Activated gamma-delta T cell (primary cell): Measurements from ENCODE around the gene MID1.

Experiments used
- DNase-seq: peaks from one replicate; lab custom pipeline; 2025; lab: John Stamatoyannopoulos, UW

The MID1 gene

DNA sequence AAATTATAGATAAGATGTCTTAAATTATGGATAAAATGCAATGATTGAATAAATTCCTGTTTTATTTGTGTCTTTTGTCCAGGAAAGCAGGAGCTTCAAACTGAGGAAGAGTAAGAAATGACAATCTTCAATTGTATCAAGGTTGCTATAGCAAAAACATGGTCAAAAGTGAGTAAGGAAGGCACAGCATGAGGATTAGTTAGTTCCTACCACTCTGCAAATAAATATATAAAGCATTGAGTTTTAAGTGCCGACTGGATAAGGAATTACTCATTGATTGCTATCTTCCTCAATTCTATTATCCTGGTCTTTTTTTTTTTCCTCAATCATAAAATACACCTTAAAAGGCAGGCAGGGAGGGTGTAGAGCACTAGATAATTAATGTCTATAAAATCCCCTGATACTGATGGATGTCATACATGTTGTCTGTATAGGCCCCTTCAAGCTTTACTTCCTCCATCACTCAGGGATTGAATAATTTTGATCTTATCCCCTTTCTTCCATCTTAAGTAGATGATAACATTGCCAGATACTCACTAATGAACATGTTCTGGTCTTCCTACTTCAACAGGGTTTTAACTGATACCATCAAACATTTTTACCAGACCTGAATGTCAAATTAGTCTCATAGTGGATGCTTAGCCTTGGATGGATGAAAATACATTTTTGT lies 86.6 kb downstream of the MID1 start:
- no peak for DNase-seq

GRCh38 chrX:10531927-10532326 lies 88.5 kb downstream of the MID1 start:
- DNase-seq: no peak

DNA sequence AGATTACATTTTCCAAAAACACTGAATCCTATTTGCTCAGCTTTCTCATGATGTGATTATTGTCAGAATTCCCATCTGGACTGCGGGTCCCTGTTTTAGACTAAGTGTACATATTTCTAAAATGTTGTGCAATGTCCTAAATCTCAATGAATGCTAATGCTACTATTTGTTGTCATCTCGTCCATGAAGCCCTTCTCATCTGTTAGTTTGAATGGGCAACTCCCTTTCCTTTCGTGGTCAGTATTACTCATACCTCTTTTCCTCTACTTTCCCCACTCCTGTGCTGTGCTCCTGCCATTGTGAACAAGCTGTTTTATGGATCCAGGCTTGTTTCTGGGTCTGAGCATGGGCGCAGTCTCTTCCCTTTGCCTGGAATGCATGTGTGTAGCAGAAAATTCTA lies 91.0 kb downstream of the MID1 start:
- DNase-seq: no peak

DNA sequence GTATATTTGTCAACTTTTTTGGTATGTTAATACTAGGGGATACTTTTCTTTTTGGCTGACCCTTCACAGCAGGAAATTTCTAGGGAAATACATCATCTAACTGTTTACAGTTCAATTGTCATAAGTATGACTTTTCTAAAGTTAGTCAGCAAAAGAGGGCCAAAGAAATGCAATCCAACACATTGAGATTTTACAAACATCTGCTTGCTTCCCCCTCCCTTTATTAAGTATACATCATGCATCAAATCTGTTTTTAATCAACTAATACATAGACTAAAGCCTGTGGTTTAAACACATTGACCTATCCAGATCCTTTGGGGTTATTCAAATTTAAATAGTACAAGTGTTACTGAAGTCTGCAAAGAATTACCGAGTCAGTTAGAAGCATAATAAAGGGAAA lies 93.9 kb downstream of the MID1 start:
- DNase-seq: no peak

DNA sequence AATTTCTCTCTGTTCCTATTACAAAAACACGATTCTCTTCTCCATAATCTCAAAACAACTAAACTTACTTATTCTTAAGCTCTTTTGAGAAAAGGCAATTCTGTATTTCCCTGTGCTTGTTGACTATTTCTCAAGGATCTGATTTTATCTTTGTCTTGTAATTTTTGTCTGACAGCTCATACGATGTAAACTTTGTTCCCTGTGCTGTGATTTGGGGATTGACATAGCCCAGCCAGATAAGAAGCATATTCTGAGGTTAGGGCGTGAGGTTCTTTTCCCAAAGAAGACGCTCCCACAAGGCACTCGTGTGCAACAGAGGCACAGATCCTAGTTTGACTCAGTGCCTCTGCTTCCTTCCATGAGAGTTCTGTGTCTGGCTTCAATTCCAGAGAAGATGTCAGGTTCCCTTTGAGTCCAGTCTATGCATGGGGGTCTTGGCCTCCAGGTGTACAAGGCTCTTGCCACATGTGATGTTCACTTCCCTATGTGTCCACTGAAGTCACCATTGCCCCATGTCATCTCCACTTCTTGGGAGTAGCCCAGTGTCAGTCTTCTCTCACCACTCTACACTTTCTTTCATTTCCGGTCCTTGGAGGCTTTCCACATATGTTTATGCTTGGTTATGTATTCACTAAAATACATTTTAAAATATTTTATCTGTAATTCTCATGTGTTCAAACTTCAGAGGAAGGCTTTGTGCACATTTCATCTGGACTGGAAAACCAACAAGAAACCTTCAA lies 94.8 kb downstream of the MID1 start:
- DNase-seq: no peak

DNA sequence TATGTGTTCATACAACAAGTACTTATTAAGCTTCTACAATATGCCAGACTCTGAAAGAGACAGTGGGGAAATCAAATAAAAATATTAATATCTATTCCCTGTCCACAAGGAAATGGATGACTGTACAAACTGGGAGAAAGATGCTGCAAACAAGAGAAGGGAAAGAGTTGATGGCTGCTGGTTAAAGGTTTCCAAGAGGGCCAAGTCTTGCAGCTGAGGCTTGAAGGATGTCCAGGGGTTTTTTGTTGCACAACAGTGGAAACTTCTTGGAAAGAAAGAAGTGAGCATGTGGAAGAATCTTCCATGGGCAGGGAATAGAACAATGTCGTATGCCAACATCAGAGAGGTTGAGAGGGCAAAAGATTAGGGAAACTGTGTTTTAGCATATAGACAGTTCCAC lies 95.8 kb downstream of the MID1 start:
- DNase-seq: no peak

DNA sequence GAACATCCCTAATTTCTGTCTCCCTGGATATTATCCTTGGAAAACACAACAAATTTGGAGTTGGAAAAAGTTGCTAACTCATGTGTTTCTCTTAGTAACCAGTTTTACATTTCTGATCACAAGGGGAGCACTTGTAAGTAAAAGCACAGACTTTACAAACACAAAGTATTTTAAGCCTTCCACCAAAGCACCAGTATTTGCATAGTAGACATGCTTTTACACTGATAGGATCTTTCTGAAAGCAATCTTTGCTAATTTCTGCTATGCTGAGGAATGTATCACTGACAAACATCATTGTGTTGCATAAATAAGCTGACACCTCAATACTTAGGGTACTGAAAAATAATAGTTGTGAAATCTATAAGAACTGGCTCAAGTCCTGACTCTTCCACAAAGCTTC lies 100.6 kb downstream of the MID1 start:
- DNase-seq: no peak

DNA sequence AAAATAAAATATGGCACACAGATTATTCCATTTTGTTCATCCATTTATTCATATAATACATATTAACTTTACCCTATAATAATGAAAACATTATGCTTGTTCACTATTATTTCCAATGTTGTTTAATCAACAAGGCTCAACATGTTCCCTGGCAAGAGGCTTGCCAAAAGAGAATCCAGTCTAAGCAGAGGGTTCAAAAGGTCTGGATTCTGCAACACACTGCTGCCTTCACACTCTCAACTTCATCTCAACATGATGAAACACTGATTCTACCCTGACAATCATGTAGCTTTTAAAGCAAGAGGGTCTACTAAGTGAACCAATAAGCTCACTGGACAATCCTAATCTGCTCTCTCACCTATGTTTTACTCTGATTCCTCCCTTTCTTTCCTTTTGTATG lies 101.1 kb downstream of the MID1 start:
- no peak for DNase-seq

GRCh38 chrX:10518073-10518472 lies 102.3 kb downstream of the MID1 start:
- no peak for DNase-seq

DNA sequence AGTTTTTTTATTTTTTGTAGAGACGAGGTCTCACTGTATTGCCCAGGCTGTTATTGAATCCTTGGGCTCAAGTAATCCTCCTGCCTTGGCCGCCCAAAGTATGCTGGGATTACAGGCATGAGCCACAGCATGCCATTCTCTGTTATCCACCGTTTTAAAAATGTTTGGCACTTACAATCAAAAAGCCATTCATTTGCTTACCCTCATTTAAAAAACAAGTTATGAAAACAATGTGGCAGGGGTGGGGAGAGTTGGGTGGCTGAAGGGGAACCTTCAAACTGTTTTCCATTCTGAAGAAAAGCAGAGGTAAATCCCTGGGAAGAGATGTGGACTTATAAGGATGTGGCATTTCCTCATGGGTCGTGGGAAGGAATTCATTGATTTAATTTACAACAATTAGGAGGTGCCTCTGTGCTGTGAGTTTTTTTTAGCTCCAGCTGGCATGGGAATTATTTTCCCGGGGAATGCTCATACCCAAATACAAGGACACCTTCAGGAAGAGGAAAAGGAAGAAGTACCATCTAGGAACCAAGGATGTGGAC lies 103.5 kb downstream of the MID1 start:
- no peak for DNase-seq

GRCh38 chrX:10514891-10515290 lies 105.5 kb downstream of the MID1 start:
- no peak for DNase-seq

- no peak for DNase-seq
These were observed 106.4 kb downstream of the MID1 start for GRCh38 chrX:10513974-10514373.

DNA sequence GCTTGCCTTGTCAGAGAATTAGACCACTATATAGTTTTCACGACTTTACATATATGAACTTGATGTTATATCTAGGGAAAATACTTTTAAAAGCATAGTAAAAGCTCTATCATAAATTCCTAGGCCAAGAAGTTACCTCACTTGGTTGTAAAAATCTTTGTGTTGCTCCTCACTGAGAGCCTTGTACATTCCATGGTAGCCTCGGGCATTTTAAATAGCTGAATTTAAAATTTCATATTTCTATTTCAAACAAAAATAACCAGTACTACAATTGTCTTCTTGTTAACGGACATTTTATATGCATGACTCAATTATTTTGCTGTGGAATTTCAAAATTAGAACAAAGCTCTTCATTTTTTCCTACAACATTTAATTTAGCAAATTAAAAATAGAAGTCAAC lies 107.6 kb downstream of the MID1 start:
- DNase-seq: no peak

DNA sequence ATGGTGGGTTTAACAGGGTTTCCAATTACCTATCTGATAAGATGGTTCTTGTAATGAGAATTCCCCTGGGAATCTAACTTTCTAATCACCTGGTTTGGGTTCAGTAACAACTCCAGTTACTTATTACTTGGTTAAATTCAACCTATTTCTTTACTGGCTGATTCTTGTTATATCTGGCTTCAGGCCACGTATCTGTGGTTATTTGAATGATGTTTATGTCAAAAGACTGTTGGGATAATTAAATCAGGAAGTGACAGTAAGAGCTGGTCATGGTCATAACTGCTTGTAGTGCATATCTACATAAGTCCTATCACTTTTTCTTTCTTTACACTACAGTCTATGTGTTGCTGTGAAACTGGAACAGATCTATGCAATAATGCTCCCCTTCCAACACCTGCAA lies 108.1 kb downstream of the MID1 start:
- DNase-seq: no peak

GRCh38 chrX:10509397-10509796 lies 111.0 kb downstream of the MID1 start:
- DNase-seq: no peak

DNA sequence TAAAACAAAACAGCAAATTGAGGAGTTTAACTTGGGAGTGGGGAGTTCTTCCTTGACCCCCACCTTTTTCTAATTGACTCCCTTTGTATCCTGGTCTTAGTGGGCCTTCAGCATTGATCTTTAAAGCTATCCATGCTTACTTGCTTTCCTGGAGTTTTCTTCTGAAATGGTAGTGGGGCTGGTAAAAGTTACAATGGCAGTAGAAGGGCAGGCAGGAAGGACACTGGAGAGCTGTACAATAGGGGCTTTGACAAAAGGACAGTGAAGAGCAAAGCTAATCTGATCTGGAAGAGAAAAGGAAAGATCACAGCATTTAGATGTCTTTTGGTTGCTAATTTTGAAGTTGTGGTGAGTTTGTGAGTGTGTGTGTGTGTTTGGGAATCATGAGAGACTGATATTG lies 111.5 kb downstream of the MID1 start:
- no peak for DNase-seq

GRCh38 chrX:10507876-10508275 lies 112.5 kb downstream of the MID1 start:
- DNase-seq: no peak

DNA sequence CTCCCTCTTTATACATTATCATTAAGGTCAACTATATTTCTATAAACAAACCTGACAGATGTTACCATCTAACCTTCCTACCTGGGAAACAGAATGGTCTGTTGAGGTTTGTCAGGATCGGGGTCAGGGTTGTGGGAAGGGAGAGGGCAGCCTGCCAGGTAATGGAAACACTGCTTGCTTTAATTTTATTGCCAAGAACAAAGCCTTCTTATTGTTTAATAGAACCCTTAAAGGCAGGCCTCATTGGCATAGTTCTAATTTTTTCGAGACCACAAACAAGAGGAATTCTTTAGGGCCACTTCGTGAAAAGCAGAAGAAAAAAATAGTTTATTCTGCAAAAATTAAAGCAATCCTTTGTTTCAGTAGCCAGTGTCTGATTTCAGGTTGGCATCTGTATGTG lies 113.2 kb downstream of the MID1 start:
- no peak for DNase-seq

DNA sequence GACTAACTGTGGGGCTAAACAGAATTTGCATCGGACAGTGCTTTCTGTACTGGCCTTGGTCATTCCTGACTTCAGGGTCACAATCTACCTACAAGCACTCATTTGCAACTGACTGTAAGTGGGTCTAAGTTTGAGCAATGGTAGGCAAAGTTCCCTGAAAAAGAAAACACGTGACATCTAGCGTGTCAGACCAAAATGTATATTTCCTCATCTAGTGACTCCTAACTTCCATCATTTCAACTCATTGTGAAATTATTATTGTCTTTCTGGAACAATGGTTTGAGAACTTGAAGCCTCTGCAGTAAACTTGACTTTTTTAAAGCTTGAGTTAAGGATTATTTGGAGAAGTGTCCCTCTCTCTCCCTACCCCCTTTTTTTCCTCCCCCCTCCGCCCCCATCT lies 113.6 kb downstream of the MID1 start:
- no peak for DNase-seq

DNA sequence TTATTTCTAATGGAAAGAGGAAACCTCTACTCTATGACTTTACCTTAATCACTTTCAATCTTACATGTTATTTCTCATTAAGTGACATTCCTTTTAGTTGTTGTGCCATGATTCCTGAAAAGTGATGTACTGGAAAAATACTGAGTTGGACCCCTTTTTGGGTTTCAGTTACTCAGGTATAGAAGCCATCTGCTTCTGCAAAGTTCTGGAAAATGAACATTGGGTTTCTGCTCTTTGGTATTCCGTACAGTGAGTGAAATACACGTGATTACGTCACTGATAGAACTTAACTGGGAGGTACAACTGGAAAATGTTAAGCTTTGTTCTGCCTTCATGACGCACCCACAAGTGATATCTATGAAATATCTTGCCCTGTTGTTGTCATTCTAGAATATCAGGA lies 114.7 kb downstream of the MID1 start:
- DNase-seq: no peak

DNA sequence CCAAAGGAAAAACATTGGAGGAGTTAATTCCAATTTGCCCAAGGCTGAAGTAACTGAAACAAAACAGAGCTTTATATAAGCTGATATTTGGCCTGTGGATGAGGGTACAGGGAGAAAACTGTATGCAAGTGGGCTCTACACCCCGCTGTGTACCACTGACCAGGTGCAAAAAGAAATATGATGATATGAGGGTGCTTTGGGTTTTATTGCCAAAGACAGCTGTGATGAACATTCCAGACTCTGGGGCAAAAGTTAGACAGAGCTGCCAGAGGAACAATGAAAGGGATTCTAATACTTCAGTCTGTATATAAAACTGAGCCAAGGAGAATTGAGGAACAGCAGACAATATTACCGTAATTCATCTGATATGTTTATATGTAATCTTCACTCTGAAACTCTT lies 117.4 kb downstream of the MID1 start:
- no peak for DNase-seq

DNA sequence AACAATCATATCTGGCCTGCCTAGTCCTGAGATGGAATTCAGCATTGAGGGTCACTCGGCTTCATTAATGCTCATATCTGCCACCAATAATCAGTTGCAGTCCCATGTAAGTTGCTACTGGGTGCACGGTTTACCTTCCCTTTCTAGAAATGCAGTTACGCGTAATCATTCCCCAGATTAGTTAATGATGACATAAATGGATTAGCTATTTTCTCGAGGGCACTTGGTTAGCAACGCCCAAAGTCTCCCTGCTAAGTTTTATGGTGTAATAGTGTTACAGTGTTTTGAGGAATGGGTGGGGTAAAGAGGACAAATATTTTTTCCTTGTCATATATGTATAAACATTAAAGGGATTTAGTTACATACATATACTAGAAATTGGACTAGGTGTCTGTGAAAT lies 118.8 kb downstream of the MID1 start:
- no peak for DNase-seq

GRCh38 chrX:10496345-10496965 lies 123.9 kb downstream of the MID1 start:
- DNase-seq: no peak
